Measurements from ENCODE around the gene MITF. TPM values are rescaled to one million over a fixed set of nuclear protein-coding genes. Genes with fewer than 3 reads are reported as not detected.

MITF gene
- total RNA-seq, 1 donor = 30.2 TPM

- TF ChIP-seq CTCF (IDR thresholded peaks at IDR 0.05; ENCODE audit: insufficient read depth, low read depth, low read length) = no peak
- no peak overlapping the region for H3K4me3 ChIP-seq (ENCODE audit: low read depth, low read length)
- DNase-seq (ENCODE audit: low read depth) = no peak
Measured at GRCh38 chr3:69745505-69745904, 6.2 kb downstream of the MITF start.

- TF ChIP-seq CTCF (IDR thresholded peaks at IDR 0.05; ENCODE audit: insufficient read depth, low read depth, low read length) = no peak
- no peak overlapping the region for H3K4me3 ChIP-seq (ENCODE audit: low read depth, low read length)
- peak; percentile 83 for DNase-seq (ENCODE audit: low read depth)
Measured at GRCh38 chr3:69746119-69746518, 6.9 kb downstream of the MITF start.

GRCh38 chr3:69747511-69748258 lies 8.4 kb downstream of the MITF start:
- TF ChIP-seq CTCF (IDR thresholded peaks at IDR 0.05; ENCODE audit: insufficient read depth, low read depth, low read length) = no peak
- peak; percentile 71 for DNase-seq (ENCODE audit: low read depth)
- H3K4me3 ChIP-seq (ENCODE audit: low read depth, low read length) = no peak overlapping the region

GRCh38 chr3:69748503-69748902 lies 9.2 kb downstream of the MITF start:
- TF ChIP-seq CTCF (IDR thresholded peaks at IDR 0.05; ENCODE audit: insufficient read depth, low read depth, low read length) = no peak
- H3K4me3 ChIP-seq (ENCODE audit: low read depth, low read length) = no peak overlapping the region
- DNase-seq (ENCODE audit: low read depth) = no peak

GRCh38 chr3:69749461-69749860 lies 10.2 kb downstream of the MITF start:
- DNase-seq (ENCODE audit: low read depth) = no peak
- no peak for TF ChIP-seq CTCF (IDR thresholded peaks at IDR 0.05; ENCODE audit: insufficient read depth, low read depth, low read length)
- H3K4me3 ChIP-seq (ENCODE audit: low read depth, low read length) = no peak overlapping the region

- DNase-seq (ENCODE audit: low read depth) = no peak
- H3K4me3 ChIP-seq (ENCODE audit: low read depth, low read length) = no peak overlapping the region
- no peak for TF ChIP-seq CTCF (IDR thresholded peaks at IDR 0.05; ENCODE audit: insufficient read depth, low read depth, low read length)
Measured at GRCh38 chr3:69750549-69750948, 11.3 kb downstream of the MITF start.

GRCh38 chr3:69751074-69751476 lies 11.8 kb downstream of the MITF start:
- H3K4me3 ChIP-seq (ENCODE audit: low read depth, low read length) = no peak overlapping the region
- DNase-seq (ENCODE audit: low read depth) = peak; percentile 84
- TF ChIP-seq CTCF (IDR thresholded peaks at IDR 0.05; ENCODE audit: insufficient read depth, low read depth, low read length) = no peak

Data from fibroblast of villous mesenchyme (primary cell).